K562 (cell line): ENCODE results near the gene ABCB9. TPM values are rescaled to one million over a fixed set of nuclear protein-coding genes. Genes with fewer than 3 reads are reported as not detected.

Source experiments
- ATAC-seq: fragments of 200-7000 bp; cut with Tn5 transposase; 3 replicates; pipeline ENCODE4 v1.9.1; 2020; ENCODE audit warnings: moderate library complexity
- BruUV-seq: library from RNA; stranded (reverse); fragments of 400-500 nt; replicated peaks from 2 replicates; lab custom pipeline; 2021; lab: Mats Ljungman, UMichigan
- CTCF ChIA-PET: fragments of 300-600 bp; formaldehyde crosslinking; extraction: SDS; loops from one replicate; lab custom pipeline; 2021; ENCODE audit warnings: low intra/inter-chr PET ratio; lab: Yijun Ruan, JAX
- POLR2A ChIA-PET: fragments of 300-600, 350-650 bp; sonication (Branson Sonifier 250); formaldehyde crosslinking; extraction: SDS; loops from one replicate; lab custom pipeline; 2021; ENCODE audit warnings: antibody characterized with exemption, inconsistent platforms; lab: Yijun Ruan, JAX
- DNase-seq, 4 experiments: peaks; one replicate each; pipeline versions ENCODE4 v3.0.0 to v3.0.0-alpha.2; 2011 to 2018; ENCODE audit warnings: low spot score in 3 of 4, mixed read lengths in 3 of 4; ENCODE audit errors: extremely low read depth in 1 of 4
- FAIRE-seq: peaks from 2 replicates; lab custom pipeline; 2011; peaks lifted over from hg19 to GRCh38; lab: Jason Lieb, UNC
- H2AFZ ChIP-seq: 2 replicates; pipeline ENCODE4 v1.6.0; 2011; ENCODE audit warnings: low read depth, low read length, control low read depth, inconsistent platforms
- H3K27ac ChIP-seq: fragments of 200-600 bp; 3 replicates; pipeline ENCODE4 v1.8.0; 2011; ENCODE audit warnings: low read depth, mild to moderate bottlenecking, control low read depth, inconsistent platforms, low read length, moderate library complexity, mixed read lengths; ENCODE audit errors: extremely low read depth
- H3K27me3 ChIP-seq, 2 experiments: fragments of 300-600 bp in 1 of 2; 2 replicates in 1 of 2; 3 replicates in 1 of 2; pipeline versions ENCODE4 v1.6.0 to v1.8.0; 2011; ENCODE audit warnings: inconsistent platforms in 2 of 2, low read length in 2 of 2, mild to moderate bottlenecking in 1 of 2, mixed read lengths in 1 of 2, moderate library complexity in 1 of 2; ENCODE audit not compliant: control insufficient read depth in 2 of 2, insufficient read depth in 2 of 2
- H3K36me3 ChIP-seq: fragments of 300-600 bp; 3 replicates; pipeline ENCODE4 v1.8.0; 2011; ENCODE audit warnings: mild to moderate bottlenecking, low read length, inconsistent platforms; ENCODE audit not compliant: control insufficient read depth, insufficient read depth
- H3K4me1 ChIP-seq, 2 experiments: fragments of 200-600 bp in 1 of 2; replicated peaks in 1 of 2; 2 replicates in 1 of 2; 3 replicates in 1 of 2; pipeline versions ENCODE4 v1.5.1 to v1.8.0; 2011; ENCODE audit warnings: inconsistent platforms in 2 of 2, low read length in 2 of 2, mild to moderate bottlenecking in 1 of 2, mixed read lengths in 1 of 2, moderate library complexity in 1 of 2; ENCODE audit not compliant: control insufficient read depth in 2 of 2, insufficient read depth in 2 of 2
- H3K4me2 ChIP-seq: 2 replicates; pipeline ENCODE4 v1.6.1; 2011; ENCODE audit warnings: low read length, control low read depth, inconsistent platforms, mixed read lengths; ENCODE audit not compliant: insufficient read depth
- H3K4me3 ChIP-seq: fragments of 200-600 bp; sonication (generic), shearing (Covaris generic); 2 replicates; pipeline ENCODE4 v1.5.1; 2016; ENCODE audit warnings: control low read depth, inconsistent platforms
- H3K79me2 ChIP-seq: fragments of 200-600 bp; 3 replicates; pipeline ENCODE4 v1.8.0; 2011; ENCODE audit warnings: low read length, inconsistent platforms; ENCODE audit not compliant: control insufficient read depth, insufficient read depth
- H3K9ac ChIP-seq, 2 experiments: 2 replicates each; pipeline versions ENCODE4 v1.6.0 to v1.6.1; 2011; ENCODE audit warnings: low read depth in 2 of 2, low read length in 2 of 2, control low read depth in 1 of 2, inconsistent platforms in 1 of 2, mild to moderate bottlenecking in 1 of 2, mixed read lengths in 1 of 2; ENCODE audit not compliant: insufficient read depth in 1 of 2
- H3K9me1 ChIP-seq: one replicate; pipeline ENCODE4 v1.6.0; 2011; ENCODE audit warnings: inconsistent platforms, mild to moderate bottlenecking, low read length, moderate library complexity; ENCODE audit not compliant: control insufficient read depth, insufficient read depth
- H3K9me3 ChIP-seq: replicated peaks from 2 replicates; pipeline ENCODE4 v1.5.1; 2011; ENCODE audit warnings: low read depth, low read length, inconsistent platforms; ENCODE audit not compliant: control insufficient read depth, insufficient read depth
- H4K20me1 ChIP-seq: replicated peaks from 2 replicates; pipeline ENCODE4 v1.6.1; 2011; ENCODE audit warnings: low read length, inconsistent platforms, mixed read lengths; ENCODE audit not compliant: control insufficient read depth, insufficient read depth
- ELF1 ChIP-seq: fragments of 200-800 bp; sonication (Bioruptor generic); IDR thresholded peaks from 2 replicates; pipeline ENCODE4 v1.6.1; 2016; ENCODE audit warnings: missing genetic modification characterization, missing compliant biosample characterization
- KDM2B ChIP-seq: fragments of 250-450 bp; sonication (Bioruptor Pico); IDR thresholded peaks from 2 replicates; pipeline ENCODE4 v1.8.0; 2021; ENCODE audit warnings: mild to moderate bottlenecking, moderate library complexity
- NR3C1 ChIP-seq: sonication (generic); formaldehyde crosslinking; IDR thresholded peaks from 2 replicates; pipeline ENCODE4 v1.8.1; 2022; ENCODE audit warnings: missing genetic modification reagents
- PRMT5 ChIP-seq: sonication (generic); formaldehyde crosslinking; IDR thresholded peaks from 2 replicates; pipeline ENCODE4 v1.5.0; 2020; ENCODE audit warnings: missing genetic modification reagents
- RBM17 ChIP-seq: fragments of 200-400 bp; formaldehyde crosslinking; IDR thresholded peaks from 2 replicates; pipeline ENCODE4 v1.6.1; 2017; ENCODE audit warnings: low read depth, mild to moderate bottlenecking, low read length, borderline replicate concordance
- RBM25 ChIP-seq: fragments of 200-400 bp; formaldehyde crosslinking; IDR thresholded peaks from 2 replicates; pipeline ENCODE4 v1.6.1; 2018; ENCODE audit warnings: low read length, low read depth, moderate library complexity; ENCODE audit not compliant: severe bottlenecking
- TCFL5 ChIP-seq: fragments of 250-450 bp; sonication (Bioruptor Pico); conservative IDR thresholded peaks from 2 replicates; pipeline ENCODE4 v1.6.1; 2021; ENCODE audit warnings: mild to moderate bottlenecking, moderate library complexity, matching md5 sums
- TEAD4 ChIP-seq, 2 experiments: sonication (generic) in 1 of 2; formaldehyde crosslinking in 1 of 2; IDR thresholded peaks; 2 replicates each; pipeline versions ENCODE4 v1.6.1 to v1.8.0; 2012 to 2022; ENCODE audit warnings: borderline replicate concordance in 1 of 2, inconsistent platforms in 1 of 2, low read length in 1 of 2, mild to moderate bottlenecking in 1 of 2, missing genetic modification reagents in 1 of 2
- ZNF121 ChIP-seq: sonication (generic); formaldehyde crosslinking; conservative IDR thresholded peaks from 2 replicates; pipeline ENCODE4 v1.8.0; 2022; ENCODE audit warnings: missing genetic modification reagents
- WGBS: fragments of 100-300 bp; shearing (Covaris generic); methylation state at CpG from one replicate; pipeline ENCODE4 v1.1.6; 2016; ENCODE audit warnings: low coverage, mixed read lengths; ENCODE audit not compliant: insufficient coverage; ENCODE audit errors: missing lambda C conversion rate; 5-methylcytosine and 5-hydroxymethylcytosine counted together
- in situ Hi-C: fragments of 300-500 bp; cut with MboI; formaldehyde crosslinking; loops from 4 replicates; pipeline ENCODE4 v1.15.0; 2018; ENCODE audit warnings: inconsistent platforms, mixed read lengths
- intact Hi-C: fragments of 100-400 bp; cut with micrococcal nuclease; formaldehyde crosslinking; loops from 2 replicates; pipeline ENCODE4 v1.14.2; 2022
- polyA plus RNA-seq, 8 experiments: library from polyadenylated mRNA; depleted of rRNA in 4 of 8; stranded (reverse) in 5 of 8; unstranded in 3 of 8; fragments of >200 nt; fragmentation: Nextera tagmentation in 2 of 8; fragmentation: Illumina TruSeq in 1 of 8; extraction: Ambion mirVana in 2 of 8; extraction: Trizol in 1 of 8; gene quantifications; 2 replicates each; pipeline versions ENCODE4 v1.2.1 to v1.2.3, GENCODE V29; 2011 to 2014; ENCODE audit warnings: inconsistent platforms in 1 of 8, missing spikeins in 1 of 8
- total RNA-seq, 7 experiments: library from RNA; depleted of rRNA in 6 of 7; stranded (reverse); fragments of >200 nt in 6 of 7; fragmentation: Illumina TruSeq in 2 of 7; extraction: Trizol in 2 of 7; gene quantifications; 2 replicates each; pipeline versions ENCODE4 v1.2.1 to v1.2.3, GENCODE V29; 2011 to 2021; ENCODE audit warnings: low replicate concordance in 1 of 7
- TF ChIP-seq, protein P1 (sequence below): fragments of 450-650 bp; IDR thresholded peaks from 2 replicates; pipeline ENCODE4 v1.6.1; 2016; ENCODE audit warnings: missing biosample characterization, missing genetic modification characterization

ABCB9 gene
- total and polyA plus RNA-seq, 9 of the 15 experiments (the other 6 are each of a cell fraction or from before 2014, with no cell fraction given): 0.20 to 12.6 (median 6.2) TPM

DNA sequence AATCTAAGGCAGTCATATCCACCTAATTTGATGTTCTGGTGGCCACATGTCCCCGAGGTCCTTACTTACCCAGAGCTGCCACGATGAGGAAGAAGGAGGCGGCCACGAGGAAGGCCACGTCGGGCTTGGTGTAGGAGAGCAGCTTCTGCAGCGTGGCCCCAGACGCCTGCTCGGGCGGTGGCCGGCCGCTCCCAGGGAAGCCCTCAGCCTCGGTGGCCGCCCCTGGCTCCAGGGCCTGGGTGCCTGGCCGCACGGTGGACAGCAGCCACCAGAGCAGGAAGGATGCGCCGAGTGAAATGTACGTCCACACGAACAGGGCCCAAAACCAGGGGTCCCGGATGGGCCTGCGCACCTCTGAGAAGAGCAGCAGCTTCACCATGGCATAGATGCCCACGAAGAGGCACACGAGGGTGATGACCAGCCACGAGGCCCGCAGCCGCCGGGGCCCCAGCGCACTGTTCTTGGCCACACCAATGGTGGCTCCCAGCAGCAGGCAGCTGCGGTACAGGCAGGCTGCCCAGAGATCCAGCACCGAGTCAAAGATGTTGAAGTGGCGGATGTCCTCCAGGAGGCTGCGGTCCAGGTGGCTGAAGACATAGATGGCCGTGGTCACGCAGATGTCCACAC lies 6.6 kb downstream of the ABCB9 start (continued):
- TF ChIP-seq PRMT5 (no peak), ELF1 (tag) (no peak), RBM17 (no peak), NR3C1 (CRISPR knock-in tag) (no peak), TCFL5 (CRISPR knock-in tag) (no peak), KDM2B (no peak)

DNA sequence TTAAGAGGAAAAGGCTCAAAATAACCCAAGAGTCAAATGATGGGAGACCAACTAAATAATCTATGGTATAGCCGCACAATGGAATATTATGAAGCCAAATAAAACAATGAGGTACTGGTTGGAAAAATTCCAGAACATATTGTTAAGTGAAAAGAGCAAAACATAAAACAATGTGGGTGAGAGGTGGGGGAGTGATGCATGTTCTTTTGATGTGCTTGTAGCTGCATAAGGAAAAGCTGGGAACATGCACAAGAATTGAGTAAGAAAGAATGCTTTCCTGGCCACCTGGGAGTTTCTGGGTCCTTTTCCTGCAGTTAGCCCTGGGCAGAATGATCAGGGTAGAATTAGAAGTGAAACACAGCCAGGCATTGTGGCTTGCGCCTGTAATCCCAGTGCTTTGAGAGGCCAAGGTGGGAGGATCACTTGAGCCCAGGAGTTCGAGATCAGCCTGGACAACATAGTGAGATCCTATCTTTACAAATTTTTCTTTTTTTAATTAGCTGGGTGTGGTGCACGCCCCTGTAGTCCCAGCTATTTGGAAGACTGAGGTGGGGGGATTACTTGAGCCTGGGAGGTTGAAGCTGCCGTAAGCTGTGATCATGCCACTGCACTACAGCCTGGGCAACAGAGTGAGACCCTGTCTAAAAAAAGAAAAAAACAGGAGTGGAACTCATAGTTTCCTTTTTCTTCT lies 7.9 kb downstream of the ABCB9 start:
- Histone ChIP-seq H3K79me2 (peaks cover 2% of the 10 kb centered on the region; the same call in 2 of the 3 replicates), H3K4me2 (no peak overlapping the region), H2AFZ (no peak overlapping the region), H3K9me3 (no peaks in the 10 kb centered on the region), H3K27ac (no peak overlapping the region), H3K27me3 (no peaks in the 10 kb centered on the region), H3K4me1 (peaks cover 13 to 23% of the 10 kb centered on the region in 2 experiments), H3K9me1 (peaks cover 4% of the 10 kb centered on the region), H4K20me1 (peaks cover 6% of the 10 kb centered on the region; the same call in 1 of the 2 replicates), H3K9ac (no peak overlapping the region)
- ChIA-PET CTCF (no interaction called here), POLR2A (interaction anchor here (0.7 to 1.3 kb wide), 2 partner anchors 18 to 91 kb away, joined by 3 read pairs; no protein-coding TSS in a partner anchor)
- WGBS: 78% methylated on average over 5 of the region's 5 CpGs
- no peak for DNase-seq
- intact Hi-C loops: no loop called here
- in situ Hi-C loops: loop anchor here (5.0 to 10.0 kb wide), 2 partner anchors 104 to 166 kb away; no protein-coding TSS in a partner anchor
- TF ChIP-seq, protein P1, sequence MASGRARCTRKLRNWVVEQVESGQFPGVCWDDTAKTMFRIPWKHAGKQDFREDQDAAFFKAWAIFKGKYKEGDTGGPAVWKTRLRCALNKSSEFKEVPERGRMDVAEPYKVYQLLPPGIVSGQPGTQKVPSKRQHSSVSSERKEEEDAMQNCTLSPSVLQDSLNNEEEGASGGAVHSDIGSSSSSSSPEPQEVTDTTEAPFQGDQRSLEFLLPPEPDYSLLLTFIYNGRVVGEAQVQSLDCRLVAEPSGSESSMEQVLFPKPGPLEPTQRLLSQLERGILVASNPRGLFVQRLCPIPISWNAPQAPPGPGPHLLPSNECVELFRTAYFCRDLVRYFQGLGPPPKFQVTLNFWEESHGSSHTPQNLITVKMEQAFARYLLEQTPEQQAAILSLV (tag): no peak
- TF ChIP-seq TEAD4 (IDR thresholded peaks at IDR 0.05; ENCODE audit: low read length) (no peak), TEAD4 (CRISPR knock-in tag; IDR thresholded peaks at IDR 0.05; ENCODE audit: borderline replicate concordance) (no peak), ZNF121 (CRISPR knock-in tag) (peak; percentile 90), RBM25 (peak; percentile 25)
- TF ChIP-seq, all 486 proteins: peak for 2
- peaks cover 16% of the 10 kb centered on the region; the same call in 2 of the 3 replicates for H3K36me3 ChIP-seq
- ATAC-seq (no peak), FAIRE-seq (no peak)
- BruUV-seq: no TSS peak
- H3K4me3 ChIP-seq: no peak overlapping the region
